Gastrocnemius medialis (tissue), 4 donors: ENCODE results near the gene UBL5. TPM values are rescaled to one million over a fixed set of nuclear protein-coding genes. Genes with fewer than 3 reads are reported as not detected.
"Not testable (repeated sequence)": the region's sequence is repeated elsewhere in the genome, so short reads cannot be mapped to it uniquely, and the experiment has no call there.

Experiments
- ATAC-seq, 2 donors: fragments of 150-250 bp; one replicate each; pipeline ENCODE4 v1.9.1; 2016
- DNase-seq, 2 donors: peaks; one replicate each; pipeline ENCODE4 v3.0.0-alpha.2; 2019
- H3K27ac ChIP-seq, 4 donors: fragments of 200-600 bp; sonication (generic); 1 replicate in 1 of 4; 2 replicates in 3 of 4; pipeline ENCODE4 v1.5.1; 2016 to 2018; ENCODE audit warnings: mild to moderate bottlenecking in 2 of 4, moderate library complexity in 1 of 4
- H3K27me3 ChIP-seq, 3 donors: fragments of 200-600 bp; sonication (generic) in 2 of 3; 1 replicate in 1 of 3; 2 replicates in 2 of 3; pipeline versions ENCODE4 v1.5.1 to v1.6.0; 2016 to 2019; ENCODE audit warnings: mild to moderate bottlenecking in 1 of 3, moderate library complexity in 1 of 3
- H3K36me3 ChIP-seq, 2 donors: fragments of 200-600 bp; sonication (generic) in 1 of 2; one replicate each; pipeline ENCODE4 v1.5.1; 2017 to 2018
- H3K4me1 ChIP-seq, 2 donors: fragments of 200-600 bp; sonication (generic) in 1 of 2; one replicate each; pipeline ENCODE4 v1.5.1; 2016 to 2017; ENCODE audit warnings: mild to moderate bottlenecking in 2 of 2
- H3K4me3 ChIP-seq, 4 donors: fragments of 200-600 bp; sonication (generic) in 3 of 4; 1 replicate in 1 of 4; 2 replicates in 3 of 4; pipeline ENCODE4 v1.5.1; 2016 to 2019; ENCODE audit warnings: mild to moderate bottlenecking in 2 of 4
- H3K9me3 ChIP-seq, 3 donors: fragments of 200-600 bp; sonication (generic) in 2 of 3; 1 replicate in 1 of 3; 2 replicates in 2 of 3; pipeline ENCODE4 v1.5.1; 2016 to 2019
- POLR2A ChIP-seq, 2 donors: fragments of 450-650 bp; IDR thresholded peaks; one replicate each; pipeline ENCODE4 v1.6.1; 2017; ENCODE audit warnings: antibody characterized with exemption in 2 of 2, mild to moderate bottlenecking in 2 of 2, moderate library complexity in 2 of 2
- in situ Hi-C, 4 donors: fragments of 200-750 bp; cut with MboI; loops; one replicate each; pipeline versions ENCODE4 v1.15.0 to v1.8.0; 2017; ENCODE audit warnings: low sequenced_read_pairs in 4 of 4
- intact Hi-C: fragments of 100-400 bp; cut with DNase I; formaldehyde crosslinking; loops from one replicate; pipeline ENCODE4 v1.15.1; 2023; ENCODE audit warnings: low total_unique reads
- total RNA-seq, 4 donors: library from RNA; depleted of rRNA; stranded (reverse); fragments of >200 nt; gene quantifications; one replicate each; pipeline versions ENCODE4 v1.1.0 to v1.2.3, GENCODE V29; 2016
- TF ChIP-seq, protein P1 (sequence below), 5 experiments: fragments of 450-650 bp in 3 of 5; fragments of 200-600 bp in 2 of 5; sonication (generic) in 2 of 5; IDR thresholded peaks in 4 of 5; conservative IDR thresholded peaks in 1 of 5; 1 replicate in 4 of 5; 2 replicates in 1 of 5; pipeline ENCODE4 v1.5.1; 2016 to 2019; ENCODE audit warnings: antibody characterized with exemption in 5 of 5, mild to moderate bottlenecking in 3 of 5, moderate library complexity in 3 of 5

UBL5 gene
- total RNA-seq, 4 donors from 2014 or later, result 388 to 612 (median 544) TPM

- intact Hi-C loops, result no loop called here
- ATAC-seq (no peak), DNase-seq (no peak)
- H3K4me1 ChIP-seq, result peaks cover 0 to 4% of the 10 kb centered on the region in 2 donors
- peak overlapping the region; percentile 66 to 77 (median 72) for H3K4me3 ChIP-seq
- H3K36me3 ChIP-seq, result no peaks in the 10 kb centered on the region
- TF ChIP-seq, protein P1, sequence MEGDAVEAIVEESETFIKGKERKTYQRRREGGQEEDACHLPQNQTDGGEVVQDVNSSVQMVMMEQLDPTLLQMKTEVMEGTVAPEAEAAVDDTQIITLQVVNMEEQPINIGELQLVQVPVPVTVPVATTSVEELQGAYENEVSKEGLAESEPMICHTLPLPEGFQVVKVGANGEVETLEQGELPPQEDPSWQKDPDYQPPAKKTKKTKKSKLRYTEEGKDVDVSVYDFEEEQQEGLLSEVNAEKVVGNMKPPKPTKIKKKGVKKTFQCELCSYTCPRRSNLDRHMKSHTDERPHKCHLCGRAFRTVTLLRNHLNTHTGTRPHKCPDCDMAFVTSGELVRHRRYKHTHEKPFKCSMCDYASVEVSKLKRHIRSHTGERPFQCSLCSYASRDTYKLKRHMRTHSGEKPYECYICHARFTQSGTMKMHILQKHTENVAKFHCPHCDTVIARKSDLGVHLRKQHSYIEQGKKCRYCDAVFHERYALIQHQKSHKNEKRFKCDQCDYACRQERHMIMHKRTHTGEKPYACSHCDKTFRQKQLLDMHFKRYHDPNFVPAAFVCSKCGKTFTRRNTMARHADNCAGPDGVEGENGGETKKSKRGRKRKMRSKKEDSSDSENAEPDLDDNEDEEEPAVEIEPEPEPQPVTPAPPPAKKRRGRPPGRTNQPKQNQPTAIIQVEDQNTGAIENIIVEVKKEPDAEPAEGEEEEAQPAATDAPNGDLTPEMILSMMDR (IDR thresholded peaks at IDR 0.05 in 4 of 5, conservative IDR thresholded peaks at IDR 0.05 in 1 of 5), result no peak
- TF ChIP-seq POLR2A (IDR thresholded peaks at IDR 0.05), result no peak
- in situ Hi-C loops, result loop anchor here (25.0 kb wide), 3 partner anchors 474 to 949 kb away; partner anchors contain the start of genes ZNF559 (in 3 of the 4), ZNF699 (in 3 of the 4), MBD3L1 (in 1 of the 4) and OR7D4 (in 1 of the 4)
- H3K27ac ChIP-seq, result peak overlapping the region; percentile 86 to 94 (median 88)
- peaks cover 8 to 47% (median 43%) of the 10 kb centered on the region in 3 donors for H3K27me3 ChIP-seq
- H3K9me3 ChIP-seq, result no peaks in the 10 kb centered on the region
Observed at GRCh38 chr19:9786342-9786741, 41.4 kb upstream of the UBL5 start.

GRCh38 chr19:9786819-9787218, 40.9 kb upstream of the UBL5 start:
- peak overlapping the region in 2 of 4 donors; percentile 89 to 94 for H3K27ac ChIP-seq
- in situ Hi-C loops, result loop anchor here (25.0 kb wide), 3 partner anchors 475 to 950 kb away; partner anchors contain the start of genes ZNF559 (in 3 of the 4), ZNF699 (in 3 of the 4), MBD3L1 (in 1 of the 4) and OR7D4 (in 1 of the 4)
- H3K9me3 ChIP-seq, result no peaks in the 10 kb centered on the region
- ATAC-seq, result no peak
- H3K36me3 ChIP-seq, result no peaks in the 10 kb centered on the region
- TF ChIP-seq POLR2A (IDR thresholded peaks at IDR 0.05), result no peak
- TF ChIP-seq, protein P1 (IDR thresholded peaks at IDR 0.05 in 4 of 5, conservative IDR thresholded peaks at IDR 0.05 in 1 of 5), result no peak
- no peak for DNase-seq
- peaks cover 0 to 5% of the 10 kb centered on the region in 2 donors for H3K4me1 ChIP-seq
- intact Hi-C loops, result no loop called here
- H3K4me3 ChIP-seq, result peak overlapping the region in 1 of 4 donors; percentile 77
- H3K27me3 ChIP-seq, result peaks cover 8 to 50% (median 46%) of the 10 kb centered on the region in 3 donors

DNA sequence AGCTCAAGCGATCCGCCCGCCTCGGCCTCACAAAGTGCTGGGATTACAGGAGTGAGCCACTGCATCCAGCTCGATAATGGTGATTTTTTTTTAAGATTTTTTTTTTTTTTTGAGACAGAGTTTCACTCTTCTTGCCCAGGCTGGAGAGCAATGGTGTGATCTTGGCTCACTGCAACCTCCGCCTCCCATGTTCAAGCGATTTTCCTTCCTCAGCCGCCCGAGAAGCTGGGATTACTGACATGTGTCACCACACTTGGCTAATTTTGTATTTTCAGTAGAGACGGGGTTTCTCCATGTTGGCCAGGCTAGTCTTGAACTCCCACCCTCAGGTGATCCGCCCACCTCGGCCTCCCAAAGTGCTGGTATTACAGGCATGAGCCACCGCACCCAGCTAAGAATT, 39.1 kb upstream of the UBL5 start:
- in situ Hi-C loops, result loop anchor here (25.0 kb wide), 3 partner anchors 476 to 951 kb away; partner anchors contain the start of genes ZNF559 (in 3 of the 4), ZNF699 (in 3 of the 4), MBD3L1 (in 1 of the 4) and OR7D4 (in 1 of the 4)
- DNase-seq, H3K36me3 ChIP-seq, ATAC-seq, H3K27ac ChIP-seq, H3K4me3 ChIP-seq, intact Hi-C loops, H3K4me1 ChIP-seq, H3K9me3 ChIP-seq: not testable (repeated sequence)
- peaks cover 8 to 59% (median 57%) of the 10 kb centered on the region in 3 donors for H3K27me3 ChIP-seq

DNA sequence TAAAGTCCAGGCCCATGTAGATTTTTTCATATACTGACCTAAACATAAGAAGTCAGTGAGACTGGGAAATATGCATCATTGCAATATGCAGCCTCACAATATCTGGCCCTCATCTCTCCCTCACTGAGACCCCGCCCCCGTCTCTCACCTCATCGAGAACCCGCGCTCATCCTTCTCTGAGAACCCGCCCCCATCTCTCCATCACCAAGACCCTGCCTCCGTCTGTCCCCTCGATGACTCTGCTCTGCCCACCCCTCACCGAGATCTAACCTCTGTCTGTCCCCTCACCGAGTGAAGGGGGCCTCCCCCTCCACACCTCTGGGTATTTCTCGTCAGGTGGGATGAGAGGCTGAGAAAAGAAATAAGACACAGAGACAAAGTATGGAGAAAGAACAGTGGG, 38.7 kb upstream of the UBL5 start:
- ATAC-seq (no peak), DNase-seq (no peak)
- TF ChIP-seq, protein P1 (IDR thresholded peaks at IDR 0.05 in 4 of 5, conservative IDR thresholded peaks at IDR 0.05 in 1 of 5), result no peak
- no peak for TF ChIP-seq POLR2A (IDR thresholded peaks at IDR 0.05)
- in situ Hi-C loops (loop anchor here (25.0 kb wide), 3 partner anchors 477 to 952 kb away; partner anchors contain the start of genes ZNF559 (in 3 of the 4), ZNF699 (in 3 of the 4), MBD3L1 (in 1 of the 4) and OR7D4 (in 1 of the 4)), intact Hi-C loops (no loop called here)
- Histone ChIP-seq H3K27ac (no peak overlapping the region), H3K9me3 (no peaks in the 10 kb centered on the region), H3K27me3 (peaks cover 8 to 59% (median 57%) of the 10 kb centered on the region in 3 donors), H3K4me3 (no peak overlapping the region), H3K4me1 (peaks cover 0 to 5% of the 10 kb centered on the region in 2 donors), H3K36me3 (no peaks in the 10 kb centered on the region)

DNA sequence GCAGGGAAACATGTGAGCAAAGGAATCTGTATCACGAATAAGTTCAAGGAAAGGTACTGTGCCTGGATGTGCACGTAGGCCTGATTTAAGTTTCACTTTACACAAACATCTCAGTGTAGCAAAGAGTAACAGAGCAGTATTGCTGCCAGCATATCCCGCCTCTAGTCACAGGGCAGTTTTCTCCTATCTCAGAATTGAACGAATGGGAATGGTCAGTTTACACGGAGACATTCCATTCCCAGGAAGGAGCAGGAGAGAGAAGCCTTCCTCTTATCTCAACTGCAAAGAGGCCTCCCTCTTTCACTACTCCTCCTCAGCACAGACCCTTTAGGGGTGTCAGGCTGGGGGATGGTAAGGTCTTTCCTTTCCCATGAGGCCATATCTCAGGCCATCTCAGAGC, 38.1 kb upstream of the UBL5 start:
- in situ Hi-C loops, result loop anchor here (25.0 kb wide), 3 partner anchors 477 to 952 kb away; partner anchors contain the start of genes ZNF559 (in 3 of the 4), ZNF699 (in 3 of the 4), MBD3L1 (in 1 of the 4) and OR7D4 (in 1 of the 4)
- H3K9me3 ChIP-seq, H3K4me1 ChIP-seq, DNase-seq, intact Hi-C loops, H3K27ac ChIP-seq, ATAC-seq, H3K36me3 ChIP-seq, H3K4me3 ChIP-seq: not testable (repeated sequence)
- peaks cover 8 to 59% (median 57%) of the 10 kb centered on the region in 3 donors for H3K27me3 ChIP-seq

DNA sequence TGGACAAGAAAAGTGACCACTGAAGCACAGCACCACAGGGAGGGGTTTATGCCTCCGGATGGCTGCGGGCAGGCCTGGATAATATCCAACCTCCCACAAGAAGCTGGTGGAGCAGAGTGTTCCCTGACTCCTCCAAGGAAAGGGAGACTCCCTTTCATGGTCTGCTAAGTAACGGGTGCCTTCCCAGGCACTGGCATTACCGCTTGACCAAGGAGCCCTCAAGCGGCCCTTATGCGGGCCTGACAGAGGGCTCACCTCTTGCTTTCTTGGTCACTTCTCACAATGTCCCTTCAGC, 36.7 kb upstream of the UBL5 start:
- intact Hi-C loops (loop anchor here (5.0 to 10.0 kb wide), 3 partner anchors 209 to 476 kb away; partner anchors contain the start of genes ZNF121 and ZNF266), in situ Hi-C loops (loop anchor here (5.0 to 25.0 kb wide), 8 partner anchors 166 to 954 kb away; partner anchors contain the start of genes ZNF559 (in 3 of the 4), ZNF699 (in 3 of the 4), ZNF561 (in 2 of the 4) and MBD3L1 (in 1 of the 4))
- not testable (repeated sequence) for H3K4me1 ChIP-seq, ATAC-seq, H3K36me3 ChIP-seq, DNase-seq, H3K9me3 ChIP-seq
- H3K4me3 ChIP-seq, result peak overlapping the region in 2 of 4 donors; percentile 48 to 64
- peak overlapping the region; percentile 64 to 77 (median 73) for H3K27ac ChIP-seq
- peaks cover 5 to 53% (median 52%) of the 10 kb centered on the region in 3 donors for H3K27me3 ChIP-seq
